Heart left ventricle (tissue), 13 donors: ENCODE data around the gene SGCE.

Source experiments
- POLR2A ChIP-seq, 2 donors: fragments of 450-650 bp; IDR thresholded peaks; one replicate each; pipeline ENCODE4 v1.6.1; 2017; ENCODE audit warnings: antibody characterized with exemption in 2 of 2, mild to moderate bottlenecking in 2 of 2, moderate library complexity in 2 of 2
- TF ChIP-seq, protein P1 (sequence below), 12 donors: fragments of 200-600 bp; sonication (generic) in 4 of 12; IDR thresholded peaks; one replicate each; pipeline versions ENCODE4 v1.5.0 to v1.8.0; 2018 to 2022; ENCODE audit warnings: antibody characterized with exemption in 12 of 12, mild to moderate bottlenecking in 5 of 12
- donor health status: ischemic (EF 13 %, LVEDD 7.1; RV severe dilation, severe dysfunction).
- donor health status: DM: no; HTN: yes; CAD: no.
- donor health status: DM: no; HTN: no; CAD: no.
- donor health status: ischemic (EF 25% LVEDD 6.9; RV normal size, moderate dysfunction).
- donor health status: ischemic (EF 25% LVEDD 5.7; RV mildly dilated, moderate dysfunction).
- donor health status: ischemic (EF 35%, LVEDD 5.7; RV mildly dilated, moderate dysfunction).
- donor health status: nonischemic (EF 11% LVEDD 7.7; RV severe dilation, severe dysfunction).
- donor health status: DM: yes; HTN: yes; CAD: no.
- donor health status: PGD.
- donor health status: ischemic (EF 29% LVEDD 5.4; RV normal size, mild dysfunction).
- donor health status: nonischemic (EF 23%, LVEDD 6.1; RV moderate dilation, normal function).

GRCh38 chr7:94687076-94687475, 31.1 kb upstream of the SGCE start:
- TF ChIP-seq, protein P1, sequence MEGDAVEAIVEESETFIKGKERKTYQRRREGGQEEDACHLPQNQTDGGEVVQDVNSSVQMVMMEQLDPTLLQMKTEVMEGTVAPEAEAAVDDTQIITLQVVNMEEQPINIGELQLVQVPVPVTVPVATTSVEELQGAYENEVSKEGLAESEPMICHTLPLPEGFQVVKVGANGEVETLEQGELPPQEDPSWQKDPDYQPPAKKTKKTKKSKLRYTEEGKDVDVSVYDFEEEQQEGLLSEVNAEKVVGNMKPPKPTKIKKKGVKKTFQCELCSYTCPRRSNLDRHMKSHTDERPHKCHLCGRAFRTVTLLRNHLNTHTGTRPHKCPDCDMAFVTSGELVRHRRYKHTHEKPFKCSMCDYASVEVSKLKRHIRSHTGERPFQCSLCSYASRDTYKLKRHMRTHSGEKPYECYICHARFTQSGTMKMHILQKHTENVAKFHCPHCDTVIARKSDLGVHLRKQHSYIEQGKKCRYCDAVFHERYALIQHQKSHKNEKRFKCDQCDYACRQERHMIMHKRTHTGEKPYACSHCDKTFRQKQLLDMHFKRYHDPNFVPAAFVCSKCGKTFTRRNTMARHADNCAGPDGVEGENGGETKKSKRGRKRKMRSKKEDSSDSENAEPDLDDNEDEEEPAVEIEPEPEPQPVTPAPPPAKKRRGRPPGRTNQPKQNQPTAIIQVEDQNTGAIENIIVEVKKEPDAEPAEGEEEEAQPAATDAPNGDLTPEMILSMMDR (IDR thresholded peaks at IDR 0.05), result no peak
- no peak for TF ChIP-seq POLR2A (IDR thresholded peaks at IDR 0.05)
